Erythroblast (primary cell): Measurements from ENCODE around the gene HS3ST5.

Experiments used
- DNase-seq, 2 experiments: peaks; one replicate each; lab custom pipeline; 2025; lab: John Stamatoyannopoulos, UW
- GATA1 ChIP-seq: IDR thresholded peaks from 2 replicates; pipeline ENCODE4 v1.6.1; 2011; ENCODE audit warnings: low read depth, mild to moderate bottlenecking, control low read depth, low read length, moderate library complexity
- POLR2A ChIP-seq: IDR thresholded peaks from 2 replicates; pipeline ENCODE4 v1.6.1; 2011; ENCODE audit warnings: mild to moderate bottlenecking, low read length

The HS3ST5 gene

DNA sequence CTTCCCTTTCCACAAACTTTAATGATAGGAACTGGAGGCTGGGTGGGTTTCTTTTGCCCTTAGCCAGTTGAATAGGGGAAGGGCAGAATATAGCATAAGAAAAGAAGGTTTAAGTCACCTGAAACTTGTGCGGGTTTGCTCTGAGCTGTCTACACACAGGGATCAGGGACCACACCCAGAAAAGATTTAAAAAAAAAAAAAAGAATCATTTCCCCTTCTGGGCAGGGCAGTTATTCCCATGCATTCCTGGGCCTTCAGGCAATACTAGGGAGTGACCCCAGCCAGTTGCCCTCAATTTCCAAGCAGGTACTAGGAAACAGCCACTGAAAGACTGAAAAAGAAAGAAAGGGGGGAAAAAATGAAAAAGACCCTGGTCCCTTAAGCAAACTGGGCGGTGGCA, 332.3 kb downstream of the HS3ST5 start:
- TF ChIP-seq POLR2A, result no peak
- no peak for TF ChIP-seq GATA1

DNA sequence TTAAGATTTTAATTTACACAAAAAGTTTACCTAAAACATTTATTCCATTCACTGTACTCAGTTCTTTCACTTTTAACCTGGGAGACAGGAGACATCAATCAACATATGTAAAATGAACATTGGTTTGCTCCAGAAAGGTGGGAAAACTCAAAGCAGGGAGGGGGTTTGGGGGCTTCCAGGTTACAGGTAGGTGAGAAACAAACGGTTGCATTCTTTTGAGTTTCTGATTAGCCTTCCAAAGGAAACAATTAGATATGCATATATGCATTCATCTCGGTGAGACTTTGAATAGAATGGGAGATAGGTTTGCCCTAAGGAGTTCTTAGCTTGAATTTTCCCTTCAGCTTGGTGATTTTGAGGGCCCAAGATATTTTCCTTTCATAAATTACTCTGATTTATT, 333.6 kb downstream of the HS3ST5 start:
- no peak for DNase-seq
- no peak for TF ChIP-seq GATA1

More for the DNA sequence above, 332.3 kb downstream of the HS3ST5 start:
- no peak for DNase-seq

DNA sequence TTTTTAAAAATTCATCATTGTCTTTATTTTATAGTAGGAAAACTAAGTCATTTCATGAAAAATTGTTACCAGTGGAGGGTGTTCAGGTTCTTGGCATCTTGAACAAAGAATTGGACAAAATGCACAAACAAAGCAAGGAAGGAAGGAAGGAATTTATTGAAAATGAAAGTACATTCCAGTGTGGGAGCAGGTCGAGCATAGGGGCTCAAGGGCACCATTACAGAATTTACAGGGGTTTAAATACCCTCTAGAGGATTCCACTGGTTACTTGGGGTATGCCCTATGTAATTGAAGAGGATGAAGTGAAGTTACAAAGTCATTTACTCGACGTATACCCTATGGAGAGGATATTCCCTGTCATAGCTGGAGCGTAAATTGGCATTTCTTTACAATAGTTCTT, 334.5 kb downstream of the HS3ST5 start:
- DNase-seq, result no peak
- TF ChIP-seq GATA1, result no peak
- no peak for TF ChIP-seq POLR2A

DNA sequence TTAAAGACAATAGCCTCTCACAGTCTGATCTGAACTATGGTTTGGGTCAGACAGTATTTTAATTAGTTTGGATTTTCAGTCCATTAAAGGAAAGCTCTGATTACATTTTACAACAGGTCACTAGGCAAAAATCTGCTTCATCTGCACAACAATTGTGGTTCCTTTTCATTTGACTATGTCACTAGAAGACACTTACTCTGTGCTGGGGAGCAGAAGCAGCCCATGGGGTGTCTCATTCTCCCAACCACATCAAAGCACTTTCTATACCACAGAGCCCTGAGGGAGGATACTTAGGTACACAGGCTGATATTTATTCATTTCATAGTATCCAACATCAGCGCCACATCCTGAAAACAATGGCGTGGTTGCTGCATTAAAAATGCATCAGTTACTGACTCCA, 335.3 kb downstream of the HS3ST5 start:
- no peak for DNase-seq
- TF ChIP-seq POLR2A (no peak), GATA1 (no peak)
